IMR-90 (cell line): Measurements from ENCODE around the gene HTR3C. TPM values are rescaled to one million over a fixed set of nuclear protein-coding genes. Genes with fewer than 3 reads are reported as not detected.

Source experiments
- ATAC-seq: fragments of 200-7000 bp; cut with Tn5 transposase; 2 replicates; pipeline ENCODE4 v1.9.1; 2020; ENCODE audit warnings: low read depth, mild to moderate bottlenecking, moderate library complexity
- BruUV-seq: library from RNA; stranded (reverse); fragments of 400-500 nt; replicated peaks from 2 replicates; lab custom pipeline; 2021; lab: Mats Ljungman, UMichigan
- CTCF ChIA-PET: fragments of 300-600 bp; formaldehyde crosslinking; extraction: SDS; loops from one replicate; lab custom pipeline; 2021; ENCODE audit warnings: antibody characterized with exemption; lab: Yijun Ruan, JAX
- POLR2A ChIA-PET: fragments of 300-600 bp; sonication (Branson Sonifier 250); formaldehyde crosslinking; loops from one replicate; lab custom pipeline; 2022; ENCODE audit warnings: antibody characterized with exemption; ENCODE audit not compliant: unreplicated experiment; lab: Charles Lee
- DNase-seq: peaks from one replicate; pipeline ENCODE4 v3.0.0; 2013
- H2AFZ ChIP-seq: replicated peaks from 2 replicates; pipeline ENCODE3; 2013; ENCODE audit warnings: low read length, mild to moderate bottlenecking; ENCODE audit not compliant: poor library complexity
- H2AK5ac ChIP-seq: 2 replicates; pipeline ENCODE4 v1.6.1; 2013; ENCODE audit warnings: low read depth, low read length, inconsistent platforms
- H2AK9ac ChIP-seq: replicated peaks from 2 replicates; pipeline ENCODE3; 2013; ENCODE audit warnings: mild to moderate bottlenecking, low read depth, low read length, moderate library complexity; ENCODE audit not compliant: poor library complexity
- H2BK120ac ChIP-seq: 2 replicates; pipeline ENCODE4 v1.6.1; 2013; ENCODE audit warnings: low read depth, low read length, inconsistent platforms
- H2BK15ac ChIP-seq: 3 replicates; pipeline ENCODE4 v1.6.1; 2013; ENCODE audit warnings: low read depth, low read length, inconsistent platforms
- H2BK20ac ChIP-seq: 2 replicates; pipeline ENCODE4 v1.6.1; 2013; ENCODE audit warnings: low read depth, mild to moderate bottlenecking, inconsistent platforms, low read length, moderate library complexity
- H2BK5ac ChIP-seq: 2 replicates; pipeline ENCODE4 v1.6.1; 2013; ENCODE audit warnings: mild to moderate bottlenecking, low read depth, low read length, inconsistent platforms; ENCODE audit not compliant: poor library complexity, severe bottlenecking
- H3K14ac ChIP-seq: replicated peaks from 2 replicates; pipeline ENCODE4 v1.6.1; 2013; ENCODE audit warnings: low read depth, low read length, inconsistent platforms
- H3K18ac ChIP-seq: 2 replicates; pipeline ENCODE4 v1.6.1; 2013; ENCODE audit warnings: low read depth, low read length, control low read depth
- H3K23ac ChIP-seq: 2 replicates; pipeline ENCODE4 v1.6.1; 2013; ENCODE audit warnings: low read depth, low read length, inconsistent platforms
- H3K27ac ChIP-seq: 2 replicates; pipeline ENCODE4 v1.5.1; 2013; ENCODE audit warnings: mild to moderate bottlenecking, control low read depth, low read length; ENCODE audit not compliant: insufficient read depth
- H3K27me3 ChIP-seq: 2 replicates; pipeline ENCODE4 v1.6.1; 2013; ENCODE audit warnings: low read length; ENCODE audit not compliant: control insufficient read depth, insufficient read depth
- H3K36me3 ChIP-seq: 2 replicates; pipeline ENCODE4 v1.6.1; 2013; ENCODE audit warnings: low read length, mixed read lengths; ENCODE audit not compliant: control insufficient read depth, insufficient read depth
- H3K4ac ChIP-seq: 2 replicates; pipeline ENCODE4 v1.6.1; 2013; ENCODE audit warnings: low read depth, low read length, inconsistent platforms
- H3K4me1 ChIP-seq: 2 replicates; pipeline ENCODE4 v1.6.1; 2013; ENCODE audit warnings: low read length, mixed read lengths; ENCODE audit not compliant: control insufficient read depth, insufficient read depth
- H3K4me2 ChIP-seq: 2 replicates; pipeline ENCODE4 v1.6.1; 2013; ENCODE audit warnings: low read depth, mild to moderate bottlenecking, control low read depth, low read length, moderate library complexity
- H3K4me3 ChIP-seq: 2 replicates; pipeline ENCODE4 v1.5.1; 2013; ENCODE audit warnings: low read depth, mild to moderate bottlenecking, control low read depth, low read length, moderate library complexity; ENCODE audit not compliant: insufficient read depth
- H3K56ac ChIP-seq: 2 replicates; pipeline ENCODE4 v1.6.1; 2013; ENCODE audit warnings: low read length, inconsistent platforms; ENCODE audit not compliant: insufficient read depth; ENCODE audit errors: extremely low read depth
- H3K79me1 ChIP-seq, 2 experiments: 2 replicates each; pipeline ENCODE4 v1.6.1; 2013; ENCODE audit warnings: low read length in 2 of 2, inconsistent platforms in 1 of 2, low read depth in 1 of 2
- H3K9ac ChIP-seq: 2 replicates; pipeline ENCODE4 v1.6.1; 2013; ENCODE audit warnings: low read depth, low read length, control low read depth
- H3K9me1 ChIP-seq: 2 replicates; pipeline ENCODE4 v1.6.1; 2013; ENCODE audit warnings: low read length, inconsistent platforms; ENCODE audit not compliant: insufficient read depth
- H3K9me3 ChIP-seq: 2 replicates; pipeline ENCODE4 v1.6.1; 2013; ENCODE audit warnings: low read length; ENCODE audit not compliant: control insufficient read depth, insufficient read depth
- H4K20me1 ChIP-seq: 2 replicates; pipeline ENCODE4 v1.6.1; 2013; ENCODE audit warnings: low read length, inconsistent platforms; ENCODE audit not compliant: insufficient read depth
- H4K5ac ChIP-seq: 2 replicates; pipeline ENCODE4 v1.6.1; 2013; ENCODE audit warnings: mild to moderate bottlenecking, low read depth, low read length, control low read depth
- H4K8ac ChIP-seq, 2 experiments: 2 replicates each; pipeline ENCODE4 v1.6.1; 2013; ENCODE audit warnings: low read depth in 2 of 2, low read length in 2 of 2, control low read depth in 1 of 2, inconsistent platforms in 1 of 2
- H4K91ac ChIP-seq: 2 replicates; pipeline ENCODE4 v1.6.1; 2013; ENCODE audit warnings: low read depth, low read length, inconsistent platforms; ENCODE audit not compliant: insufficient read depth
- BHLHE40 ChIP-seq: fragments of 150-350 bp; IDR thresholded peaks from 2 replicates; pipeline ENCODE4 v1.6.1; 2016; ENCODE audit warnings: mild to moderate bottlenecking, low read depth, low read length
- CEBPB ChIP-seq: IDR thresholded peaks from 2 replicates; pipeline ENCODE4 v1.6.1; 2012; ENCODE audit warnings: low read depth, low read length, improper control_type of control experiment
- CHD1 ChIP-seq: IDR thresholded peaks from 2 replicates; pipeline ENCODE4 v1.6.1; 2012; ENCODE audit warnings: low read depth, low read length, improper control_type of control experiment
- CTCF ChIP-seq: conservative IDR thresholded peaks from 2 replicates; pipeline ENCODE4 v1.5.1; 2012; ENCODE audit warnings: mild to moderate bottlenecking, low read depth, low read length, improper control_type of control experiment
- ELK1 ChIP-seq: fragments of 150-350 bp; IDR thresholded peaks from 2 replicates; pipeline ENCODE4 v1.6.1; 2016; ENCODE audit warnings: low read depth, mild to moderate bottlenecking, low read length, moderate library complexity, borderline replicate concordance
- FOS ChIP-seq: fragments of 150-350 bp; IDR thresholded peaks from 2 replicates; pipeline ENCODE4 v1.6.1; 2016; ENCODE audit warnings: low read depth, low read length
- MAFK ChIP-seq: IDR thresholded peaks from 2 replicates; pipeline ENCODE4 v1.6.1; 2012; ENCODE audit warnings: low read depth, low read length, improper control_type of control experiment
- MAZ ChIP-seq: IDR thresholded peaks from 2 replicates; pipeline ENCODE4 v1.6.1; 2012; ENCODE audit warnings: low read depth, mild to moderate bottlenecking, low read length, improper control_type of control experiment, moderate library complexity, borderline replicate concordance
- MXI1 ChIP-seq: IDR thresholded peaks from 2 replicates; pipeline ENCODE4 v1.6.1; 2012; ENCODE audit warnings: low read depth, mild to moderate bottlenecking, low read length, moderate library complexity, borderline replicate concordance
- NFE2L2 ChIP-seq: fragments of 150-350 bp; IDR thresholded peaks from 2 replicates; pipeline ENCODE4 v1.6.1; 2016; ENCODE audit warnings: low read depth, mild to moderate bottlenecking, low read length
- POLR2A ChIP-seq: IDR thresholded peaks from 2 replicates; pipeline ENCODE4 v1.6.1; 2012; ENCODE audit warnings: mild to moderate bottlenecking, low read depth, low read length
- RAD21 ChIP-seq: IDR thresholded peaks from 2 replicates; pipeline ENCODE4 v1.6.1; 2012; ENCODE audit warnings: low read length, improper control_type of control experiment
- RCOR1 ChIP-seq: IDR thresholded peaks from 2 replicates; pipeline ENCODE4 v1.6.1; 2012; ENCODE audit warnings: mild to moderate bottlenecking, low read length, improper control_type of control experiment; ENCODE audit not compliant: insufficient replicate concordance
- RFX5 ChIP-seq: IDR thresholded peaks from 2 replicates; pipeline ENCODE4 v1.8.0; 2012; ENCODE audit warnings: low read depth, mild to moderate bottlenecking, low read length, moderate library complexity
- SMC3 ChIP-seq: fragments of 150-350 bp; IDR thresholded peaks from 2 replicates; pipeline ENCODE4 v1.6.1; 2016; ENCODE audit warnings: low read depth, mild to moderate bottlenecking, antibody characterized with exemption, low read length, moderate library complexity
- USF2 ChIP-seq: fragments of 150-350 bp; IDR thresholded peaks from 2 replicates; pipeline ENCODE4 v1.6.1; 2017; ENCODE audit warnings: mild to moderate bottlenecking, antibody characterized with exemption, low read length, low read depth
- WGBS, 2 experiments: methylation state at CpG; one replicate each; pipeline versions ENCODE4 v1.1.5 to v1.1.7; 2013; ENCODE audit warnings: missing lambda C conversion rate in 2 of 2; ENCODE audit not compliant: insufficient read length in 1 of 2; ENCODE audit errors: extremely low coverage in 2 of 2; 5-methylcytosine and 5-hydroxymethylcytosine counted together
- dilution Hi-C: fragments of 300-500 bp; cut with HindIII; formaldehyde crosslinking; loops from one replicate; pipeline ENCODE4 v1.14.3; 2018; ENCODE audit warnings: low sequenced_read_pairs; ENCODE audit not compliant: unreplicated experiment
- in situ Hi-C: fragments of 300-500 bp; cut with MboI; formaldehyde crosslinking; loops from 3 replicates; pipeline ENCODE4 v1.14.3; 2019; ENCODE audit warnings: low sequenced_read_pairs, inconsistent platforms, mixed read lengths
- intact Hi-C: fragments of 100-400 bp; cut with micrococcal nuclease; formaldehyde crosslinking; loops from 2 replicates; pipeline ENCODE4 v1.10.0; 2022
- polyA plus RNA-seq, 3 experiments: library from polyadenylated mRNA; depleted of rRNA; stranded (reverse); fragments of >200 nt; gene quantifications; 2 replicates each; pipeline ENCODE4 v1.2.3, GENCODE V29; 2012; ENCODE audit warnings: low replicate concordance in 1 of 3
- total RNA-seq: library from RNA; depleted of rRNA; stranded (reverse); fragments of >200 nt; gene quantifications from 2 replicates; pipeline ENCODE4 v1.2.3, GENCODE V29; 2012

HTR3C gene
- total and polyA plus RNA-seq, 2 of the 4 experiments (the other 2 are of a cell fraction): not detected

- no peaks in the 10 kb centered on the region; the same call in 1 of the 2 replicates for H3K27me3 ChIP-seq
- no peak overlapping the region for H2AK5ac ChIP-seq
- dilution Hi-C loops (no loop called here), in situ Hi-C loops (no loop called here), intact Hi-C loops (no loop called here)
- ATAC-seq (no peak), DNase-seq (no peak)
- H3K56ac ChIP-seq: no peak overlapping the region
- no peak overlapping the region for H4K5ac ChIP-seq
- no peaks in the 10 kb centered on the region for H4K20me1 ChIP-seq
- no peak overlapping the region for H2BK20ac ChIP-seq
- no peak overlapping the region for H2BK15ac ChIP-seq
- no peak overlapping the region for H3K23ac ChIP-seq
- peaks cover 9% of the 10 kb centered on the region for H3K9me3 ChIP-seq
- no peak overlapping the region for H2BK5ac ChIP-seq
- 73% methylated on average over 2 of the region's 3 CpGs; no CpG with 5 or more reads in 1 of the 2 experiments for WGBS, 2 experiments
- no peak overlapping the region for H3K4me2 ChIP-seq
- H3K4ac ChIP-seq: no peak overlapping the region
- ChIA-PET POLR2A (no interaction called here), CTCF (no interaction called here)
- no peak for TF ChIP-seq ELK1
- TF ChIP-seq CHD1: no peak
- no peak for TF ChIP-seq SMC3
- TF ChIP-seq BHLHE40: no peak
- no peak for TF ChIP-seq POLR2A
- no peak for TF ChIP-seq RCOR1
- TF ChIP-seq MXI1: no peak
- TF ChIP-seq FOS: no peak
- no peak for TF ChIP-seq RAD21
- TF ChIP-seq MAFK: no peak
- no peak for TF ChIP-seq NFE2L2
- TF ChIP-seq RFX5: no peak
- TF ChIP-seq USF2: no peak
- TF ChIP-seq CEBPB: no peak
- TF ChIP-seq MAZ: no peak
- TF ChIP-seq CTCF: no peak
- H3K9me1 ChIP-seq: no peaks in the 10 kb centered on the region
- no peak overlapping the region for H3K14ac ChIP-seq
- no peak overlapping the region for H3K9ac ChIP-seq
- no peak overlapping the region for H2AFZ ChIP-seq
- H3K36me3 ChIP-seq: no peaks in the 10 kb centered on the region
- H4K91ac ChIP-seq: no peak overlapping the region
- no peak overlapping the region for H3K4me3 ChIP-seq
- H3K4me1 ChIP-seq: no peaks in the 10 kb centered on the region
- H4K8ac ChIP-seq: no peak overlapping the region
- H2AK9ac ChIP-seq: no peak overlapping the region
- no peak overlapping the region for H2BK120ac ChIP-seq
- no peaks in the 10 kb centered on the region for H3K79me1 ChIP-seq
- BruUV-seq: no TSS peak
- H3K18ac ChIP-seq: no peak overlapping the region
- no peak overlapping the region for H3K27ac ChIP-seq
Observed at GRCh38 chr3:184092199-184092598, 39.4 kb downstream of the HTR3C start.
